Activated CD4-positive, alpha-beta T cell treated with anti-CD3 and anti-CD28 coated beads, Interleukin-2, amount 50 U/mL, for 16 hours (primary cell): ENCODE measurements around the gene DPM2.

Experiments
- DNase-seq: peaks from one replicate; pipeline ENCODE4 v3.0.0-alpha.2; 2020

Gene DPM2

GRCh38 chr9:127937388-127938297 lies at the start of gene DPM2:
Gene DPM2, minus strand, starts transcription at chr9:127937854. Its CDS starts 34 bp downstream, at chr9:127937820.
- DNase-seq: peak; percentile 93

- no peak for DNase-seq
Observed at GRCh38 chr9:127987103-127987614, 49.5 kb upstream of the DPM2 start.

- DNase-seq: no peak
Observed at GRCh38 chr9:127985011-127985410, 47.4 kb upstream of the DPM2 start.

- DNase-seq: no peak
Observed at GRCh38 chr9:127983847-127984289, 46.2 kb upstream of the DPM2 start.

GRCh38 chr9:127982912-127983311 lies 45.3 kb upstream of the DPM2 start:
- DNase-seq: no peak

- no peak for DNase-seq
Observed at GRCh38 chr9:127981559-127982121, 44.0 kb upstream of the DPM2 start.

GRCh38 chr9:127980706-127981558 lies 43.3 kb upstream of the DPM2 start, which contains the start of gene EEIG1:
Gene EEIG1, minus strand, starts transcription at chr9:127980989. Its CDS starts 852 bp downstream, at chr9:127980137.
- DNase-seq: peak; percentile 97

GRCh38 chr9:127980060-127980705 lies 42.5 kb upstream of the DPM2 start:
- no peak for DNase-seq

GRCh38 chr9:127979333-127980059 lies 41.8 kb upstream of the DPM2 start:
- no peak for DNase-seq

GRCh38 chr9:127979015-127979332 lies 41.3 kb upstream of the DPM2 start:
- DNase-seq: no peak

- DNase-seq: no peak
Observed at GRCh38 chr9:127977884-127978647, 40.4 kb upstream of the DPM2 start.

- DNase-seq: no peak
Observed at GRCh38 chr9:127977009-127977883, 39.6 kb upstream of the DPM2 start.

- DNase-seq: no peak
Observed at GRCh38 chr9:127976498-127976897, 38.8 kb upstream of the DPM2 start.

GRCh38 chr9:127975376-127976315 lies 38.0 kb upstream of the DPM2 start:
- DNase-seq: no peak

GRCh38 chr9:127974769-127975261 lies 37.2 kb upstream of the DPM2 start:
- no peak for DNase-seq

GRCh38 chr9:127974001-127974768 lies 36.5 kb upstream of the DPM2 start:
- no peak for DNase-seq

GRCh38 chr9:127973169-127974000 lies 35.7 kb upstream of the DPM2 start:
- no peak for DNase-seq
